Astrocyte of the spinal cord (primary cell): Measurements from ENCODE around the gene FXYD6.

ENCODE experiments used
- DNase-seq: peaks from one replicate; pipeline ENCODE4 v3.0.0; 2011; ENCODE audit warnings: low read depth, low spot score
- H3K4me3 ChIP-seq: 2 replicates; pipeline ENCODE4 v1.5.1; 2011; ENCODE audit warnings: low read depth, mild to moderate bottlenecking, low read length, moderate library complexity
- CTCF ChIP-seq: IDR thresholded peaks from 2 replicates; pipeline ENCODE4 v1.5.1; 2012; ENCODE audit warnings: low read depth, mild to moderate bottlenecking, low read length, inconsistent platforms
- in situ Hi-C: cut with HindIII; loops from 2 replicates; pipeline ENCODE4 v1.10.0; 2017; ENCODE audit warnings: low sequenced_read_pairs

FXYD6 gene

GRCh38 chr11:117820071-117820470, 56.4 kb downstream of the FXYD6 start:
- in situ Hi-C loops, result no loop called here
- no peak for DNase-seq
- no peak overlapping the region for H3K4me3 ChIP-seq
- TF ChIP-seq CTCF, result no peak

DNA sequence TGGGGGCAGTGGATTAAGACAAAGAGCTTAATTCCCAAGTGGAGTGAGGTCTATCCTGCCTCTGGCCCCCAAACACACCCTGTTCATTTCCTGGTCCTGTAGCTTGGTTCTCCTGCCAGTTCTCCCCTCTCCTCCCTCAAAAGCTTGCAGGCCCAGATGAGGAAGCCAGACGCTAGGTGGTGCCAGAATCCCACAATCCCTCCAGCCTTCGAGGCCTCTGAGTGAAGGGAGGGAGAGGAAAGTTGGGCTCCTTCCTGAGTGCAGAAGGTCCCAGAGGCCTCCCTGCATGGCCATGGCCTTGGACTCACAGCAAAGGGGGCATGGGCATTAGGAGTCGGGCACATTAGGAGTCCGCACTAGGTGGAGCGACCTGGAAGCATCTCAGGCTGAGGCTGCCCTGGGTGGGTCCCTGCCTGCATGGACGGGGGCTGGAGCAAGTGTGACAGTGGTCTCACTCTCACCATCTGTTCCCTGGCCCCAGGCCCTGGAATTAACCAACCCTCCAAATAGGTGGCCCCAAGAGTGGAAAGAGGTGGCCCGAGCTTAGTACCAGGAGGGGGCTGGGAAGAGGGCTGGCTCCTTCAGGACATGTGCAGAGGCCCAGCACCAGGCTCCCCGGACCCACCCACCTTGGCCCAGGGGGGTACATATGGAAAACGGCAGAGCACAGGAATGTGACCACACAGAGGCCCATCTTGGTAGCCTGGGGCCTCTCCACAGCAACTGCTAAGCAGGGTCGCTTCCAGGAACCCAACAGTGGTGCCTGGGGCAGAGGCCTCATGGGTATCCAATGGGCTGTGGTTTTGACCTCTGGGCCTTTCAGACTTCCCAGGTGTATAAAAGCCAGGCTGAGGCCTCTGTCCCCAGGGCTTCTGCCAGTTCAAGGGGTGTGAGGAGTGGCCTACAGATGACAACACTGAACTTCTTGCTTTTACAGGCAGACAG, 57.1 kb downstream of the FXYD6 start:
- peak; percentile 87 for TF ChIP-seq CTCF
- in situ Hi-C loops, result no loop called here
- peak; percentile 71 for DNase-seq
- no peak overlapping the region for H3K4me3 ChIP-seq

DNA sequence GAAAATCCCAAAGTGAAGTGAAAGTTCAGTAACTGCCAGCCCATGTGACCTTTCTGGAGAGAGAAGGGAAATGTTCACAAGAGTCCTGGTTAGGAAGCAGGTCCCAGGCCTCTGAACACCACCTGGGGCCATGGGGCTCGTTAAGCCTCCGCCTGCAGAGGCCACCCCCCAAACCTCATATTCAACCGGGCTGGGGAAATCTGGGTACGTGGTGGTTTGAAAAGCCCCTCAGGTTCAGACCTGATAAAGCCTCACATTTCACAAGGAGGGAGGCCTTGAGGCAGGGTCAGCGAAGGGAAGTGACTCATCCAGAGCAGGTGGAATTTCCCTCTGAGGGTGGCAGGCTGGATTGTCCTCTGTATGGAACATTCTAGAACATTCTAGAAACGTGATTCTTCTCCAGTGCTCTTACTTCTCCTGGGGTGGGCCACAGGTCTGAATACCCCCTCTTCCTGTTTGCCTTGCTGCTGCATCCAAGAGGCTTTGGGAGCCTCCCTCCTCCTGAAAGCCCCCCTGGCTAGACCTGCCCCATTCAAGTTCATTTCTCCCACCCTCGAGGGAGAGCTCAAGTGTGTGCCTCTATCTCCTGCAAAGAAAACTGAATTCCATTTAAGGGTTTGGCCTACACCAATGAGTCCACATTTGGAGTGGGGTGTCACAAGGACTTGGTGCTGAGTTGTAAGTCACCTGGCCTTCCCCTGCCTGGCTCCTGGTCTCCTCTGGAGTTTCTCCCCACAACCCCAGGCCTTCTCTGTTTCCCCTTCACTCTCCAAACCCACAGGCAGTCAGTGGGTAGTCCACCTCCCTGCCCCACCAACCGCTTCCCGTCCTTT, 58.2 kb downstream of the FXYD6 start:
- DNase-seq, result peak; percentile 37
- no peak for TF ChIP-seq CTCF
- in situ Hi-C loops, result no loop called here
- H3K4me3 ChIP-seq, result no peak overlapping the region

- in situ Hi-C loops, result no loop called here
- TF ChIP-seq CTCF, result peak; percentile 99
- peak; percentile 77 for DNase-seq
- no peak overlapping the region for H3K4me3 ChIP-seq
These were observed 59.0 kb downstream of the FXYD6 start for GRCh38 chr11:117817368-117818040.

GRCh38 chr11:117816846-117817367, 59.6 kb downstream of the FXYD6 start:
- no peak overlapping the region for H3K4me3 ChIP-seq
- TF ChIP-seq CTCF, result no peak
- DNase-seq, result no peak
- in situ Hi-C loops, result no loop called here

- DNase-seq, result no peak
- no peak overlapping the region for H3K4me3 ChIP-seq
- in situ Hi-C loops, result no loop called here
- TF ChIP-seq CTCF, result no peak
These were observed 60.2 kb downstream of the FXYD6 start for GRCh38 chr11:117816151-117816741.
